ENCODE measurements around the gene TRPV4.
"Not testable (repeated sequence)": the region's sequence is repeated elsewhere in the genome, so short reads cannot be mapped to it uniquely, and the experiment has no call there.

The TRPV4 gene

DNA sequence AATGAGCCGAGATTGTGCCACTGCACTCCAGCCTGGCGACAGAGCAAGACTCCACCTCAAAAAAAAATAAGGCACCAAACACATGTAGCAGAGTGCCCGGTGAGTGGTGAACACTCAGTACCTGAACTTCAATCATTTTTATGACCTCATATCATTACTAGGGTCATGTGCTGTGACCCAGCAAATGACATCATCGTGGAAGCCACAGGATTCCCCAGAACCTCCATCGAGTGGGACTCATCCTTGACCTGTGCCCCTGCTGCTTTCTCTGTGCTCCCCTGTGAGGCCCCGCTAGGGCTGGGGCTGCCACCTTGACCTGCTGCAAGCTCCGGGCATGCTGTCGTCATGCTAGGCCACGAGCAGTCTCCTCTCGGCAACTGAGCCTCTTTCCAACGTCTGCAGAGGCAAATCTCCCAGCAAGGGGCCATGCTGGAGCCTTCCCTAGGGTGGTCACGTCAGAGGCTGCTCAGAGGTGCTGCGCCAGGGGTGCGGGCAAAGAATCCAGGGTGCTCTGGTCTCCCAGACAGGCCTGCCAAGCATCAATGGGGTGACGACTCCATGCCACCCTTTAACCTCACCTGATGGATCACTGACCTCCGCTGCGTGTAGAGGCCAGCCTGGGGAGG, 28.6 kb upstream of the TRPV4 start:
- DNase-seq (ENCODE audit: low read depth) = no peak
- no peak overlapping the region for H3K4me3 ChIP-seq (ENCODE audit: low read depth, low read length)
- no peak for TF ChIP-seq POLR2A (IDR thresholded peaks at IDR 0.05; ENCODE audit: extremely low read depth, insufficient read length)

DNA sequence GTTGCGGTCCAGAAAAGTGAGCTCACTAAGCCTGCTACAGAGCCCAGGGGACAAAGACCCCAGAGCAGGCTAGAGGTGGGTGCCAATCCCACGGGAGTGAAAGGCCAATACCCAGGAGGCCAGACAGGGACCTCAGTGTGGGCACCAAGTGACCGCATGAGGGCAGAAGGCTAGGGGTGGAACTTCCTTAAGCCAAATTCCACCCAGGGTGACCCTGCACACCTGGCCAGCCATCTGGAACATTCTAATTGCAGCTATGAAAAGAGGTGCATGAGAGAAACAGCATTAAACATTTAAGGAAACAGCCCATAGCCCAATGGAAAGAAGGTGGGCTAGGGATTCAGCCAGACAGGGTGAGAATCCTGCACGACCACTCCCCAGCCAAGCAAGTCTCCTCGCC, 27.8 kb upstream of the TRPV4 start:
- H3K4me3 ChIP-seq (ENCODE audit: low read depth, low read length) = no peak overlapping the region
- TF ChIP-seq, protein P1, sequence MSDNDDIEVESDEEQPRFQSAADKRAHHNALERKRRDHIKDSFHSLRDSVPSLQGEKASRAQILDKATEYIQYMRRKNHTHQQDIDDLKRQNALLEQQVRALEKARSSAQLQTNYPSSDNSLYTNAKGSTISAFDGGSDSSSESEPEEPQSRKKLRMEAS (IDR thresholded peaks at IDR 0.05; ENCODE audit: low read depth, low read length) = no peak
- TF ChIP-seq, protein P2, sequence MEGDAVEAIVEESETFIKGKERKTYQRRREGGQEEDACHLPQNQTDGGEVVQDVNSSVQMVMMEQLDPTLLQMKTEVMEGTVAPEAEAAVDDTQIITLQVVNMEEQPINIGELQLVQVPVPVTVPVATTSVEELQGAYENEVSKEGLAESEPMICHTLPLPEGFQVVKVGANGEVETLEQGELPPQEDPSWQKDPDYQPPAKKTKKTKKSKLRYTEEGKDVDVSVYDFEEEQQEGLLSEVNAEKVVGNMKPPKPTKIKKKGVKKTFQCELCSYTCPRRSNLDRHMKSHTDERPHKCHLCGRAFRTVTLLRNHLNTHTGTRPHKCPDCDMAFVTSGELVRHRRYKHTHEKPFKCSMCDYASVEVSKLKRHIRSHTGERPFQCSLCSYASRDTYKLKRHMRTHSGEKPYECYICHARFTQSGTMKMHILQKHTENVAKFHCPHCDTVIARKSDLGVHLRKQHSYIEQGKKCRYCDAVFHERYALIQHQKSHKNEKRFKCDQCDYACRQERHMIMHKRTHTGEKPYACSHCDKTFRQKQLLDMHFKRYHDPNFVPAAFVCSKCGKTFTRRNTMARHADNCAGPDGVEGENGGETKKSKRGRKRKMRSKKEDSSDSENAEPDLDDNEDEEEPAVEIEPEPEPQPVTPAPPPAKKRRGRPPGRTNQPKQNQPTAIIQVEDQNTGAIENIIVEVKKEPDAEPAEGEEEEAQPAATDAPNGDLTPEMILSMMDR (IDR thresholded peaks at IDR 0.05; ENCODE audit: low read depth, low read length) = no peak
- TF ChIP-seq POLR2A (IDR thresholded peaks at IDR 0.05; ENCODE audit: extremely low read depth, insufficient read length) = no peak
- TF ChIP-seq MYC (IDR thresholded peaks at IDR 0.05; ENCODE audit: low read depth, low read length) = no peak
- no peak for DNase-seq (ENCODE audit: low read depth)

DNA sequence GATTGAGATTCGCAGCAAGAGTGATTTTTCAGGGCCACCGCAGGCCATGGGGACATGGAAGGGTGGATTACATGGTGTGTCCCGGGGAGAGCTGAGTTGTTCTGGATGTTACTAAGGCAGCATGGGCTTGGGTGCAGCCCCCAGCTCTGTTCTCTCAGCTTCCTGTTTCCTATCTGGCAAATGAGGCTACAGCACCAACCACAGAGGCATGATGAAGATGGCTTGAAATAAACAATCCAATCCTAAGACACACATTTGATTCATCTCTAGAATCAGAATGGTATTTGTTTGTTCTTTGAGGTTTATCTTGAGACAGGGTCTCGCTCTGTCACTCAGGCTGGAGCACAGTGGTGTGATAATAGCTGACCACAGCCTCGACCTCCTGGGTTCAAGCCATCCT, 25.6 kb upstream of the TRPV4 start:
- TF ChIP-seq, protein P1 (IDR thresholded peaks at IDR 0.05; ENCODE audit: low read depth, low read length) = no peak
- no peak for TF ChIP-seq MYC (IDR thresholded peaks at IDR 0.05; ENCODE audit: low read depth, low read length)
- TF ChIP-seq POLR2A (IDR thresholded peaks at IDR 0.05; ENCODE audit: extremely low read depth, insufficient read length) = no peak
- TF ChIP-seq, protein P2 (IDR thresholded peaks at IDR 0.05; ENCODE audit: low read depth, low read length) = no peak
- no peak overlapping the region for H3K4me3 ChIP-seq (ENCODE audit: low read depth, low read length)
- peak; percentile 45 for DNase-seq (ENCODE audit: low read depth)

DNA sequence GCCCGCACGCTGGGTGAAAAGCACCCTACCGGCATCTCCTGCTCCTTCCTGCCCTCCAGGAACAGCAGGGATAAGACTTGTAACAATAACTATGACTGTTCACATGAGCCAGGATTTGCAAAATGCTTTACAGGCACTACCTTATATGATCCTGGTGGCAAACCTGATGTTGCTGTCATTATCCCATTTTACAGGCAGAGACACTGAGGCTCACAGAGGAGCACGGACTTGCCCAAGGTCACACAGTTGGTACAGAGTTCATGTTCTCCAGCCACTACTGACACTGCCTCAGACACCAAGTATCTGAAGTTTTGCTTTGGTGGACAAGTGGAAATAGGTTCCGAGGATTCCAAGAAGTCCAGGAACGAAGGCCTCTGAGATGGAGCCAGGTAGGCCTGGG, 24.5 kb upstream of the TRPV4 start:
- H3K4me3 ChIP-seq (ENCODE audit: low read depth, low read length) = no peak overlapping the region
- no peak for DNase-seq (ENCODE audit: low read depth)
- TF ChIP-seq, protein P1 (IDR thresholded peaks at IDR 0.05; ENCODE audit: low read depth, low read length) = no peak
- TF ChIP-seq POLR2A (IDR thresholded peaks at IDR 0.05; ENCODE audit: extremely low read depth, insufficient read length) = no peak
- TF ChIP-seq, protein P2 (IDR thresholded peaks at IDR 0.05; ENCODE audit: low read depth, low read length) = no peak
- no peak for TF ChIP-seq MYC (IDR thresholded peaks at IDR 0.05; ENCODE audit: low read depth, low read length)

DNA sequence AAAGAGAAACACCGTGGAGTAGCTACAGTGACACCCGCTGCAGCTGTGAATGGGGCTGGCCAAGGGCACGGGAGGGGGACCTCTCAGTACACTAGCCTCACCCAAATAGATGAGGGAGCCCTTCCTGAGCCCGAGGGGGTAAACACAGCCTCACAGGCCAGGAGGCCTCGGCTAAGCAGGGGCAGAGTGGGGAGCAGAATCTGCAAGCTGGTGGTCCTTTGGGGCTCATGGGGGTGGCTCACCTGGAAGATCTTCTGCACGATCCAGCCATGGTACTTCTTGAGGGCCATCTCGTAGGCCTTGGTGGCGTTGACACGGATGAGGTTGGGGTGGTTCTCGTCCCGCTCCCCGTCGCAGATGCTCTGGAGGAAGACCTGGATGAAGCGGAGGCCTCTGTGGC, 22.2 kb upstream of the TRPV4 start:
- H3K4me3 ChIP-seq (ENCODE audit: low read depth, low read length) = no peak overlapping the region
- DNase-seq (ENCODE audit: low read depth) = no peak
- TF ChIP-seq, protein P1 (IDR thresholded peaks at IDR 0.05; ENCODE audit: low read depth, low read length) = no peak
- TF ChIP-seq POLR2A (IDR thresholded peaks at IDR 0.05; ENCODE audit: extremely low read depth, insufficient read length) = no peak
- TF ChIP-seq, protein P2 (IDR thresholded peaks at IDR 0.05; ENCODE audit: low read depth, low read length) = no peak
- no peak for TF ChIP-seq MYC (IDR thresholded peaks at IDR 0.05; ENCODE audit: low read depth, low read length)

DNA sequence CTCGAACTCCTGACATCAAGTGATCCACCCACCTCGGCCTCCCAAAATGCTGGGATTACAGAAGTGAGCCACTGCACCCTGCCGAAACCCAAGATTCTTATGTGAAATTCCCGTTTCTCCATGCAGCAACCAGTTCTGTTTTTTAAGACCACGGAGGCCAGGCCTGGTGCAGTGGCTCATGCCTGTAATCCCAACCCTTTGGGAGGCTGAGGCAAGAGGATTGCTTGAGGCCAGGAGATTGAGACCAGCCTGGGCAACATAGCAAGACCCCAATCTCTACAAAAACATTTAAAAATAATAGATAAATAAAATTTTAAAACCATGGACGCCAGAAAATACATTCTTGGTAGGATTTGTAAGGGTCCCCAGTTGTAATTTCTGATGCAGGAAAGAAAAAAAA, 17.3 kb upstream of the TRPV4 start:
- not testable (repeated sequence) for H3K4me3 ChIP-seq (ENCODE audit: low read depth, low read length); DNase-seq (ENCODE audit: low read depth)

DNA sequence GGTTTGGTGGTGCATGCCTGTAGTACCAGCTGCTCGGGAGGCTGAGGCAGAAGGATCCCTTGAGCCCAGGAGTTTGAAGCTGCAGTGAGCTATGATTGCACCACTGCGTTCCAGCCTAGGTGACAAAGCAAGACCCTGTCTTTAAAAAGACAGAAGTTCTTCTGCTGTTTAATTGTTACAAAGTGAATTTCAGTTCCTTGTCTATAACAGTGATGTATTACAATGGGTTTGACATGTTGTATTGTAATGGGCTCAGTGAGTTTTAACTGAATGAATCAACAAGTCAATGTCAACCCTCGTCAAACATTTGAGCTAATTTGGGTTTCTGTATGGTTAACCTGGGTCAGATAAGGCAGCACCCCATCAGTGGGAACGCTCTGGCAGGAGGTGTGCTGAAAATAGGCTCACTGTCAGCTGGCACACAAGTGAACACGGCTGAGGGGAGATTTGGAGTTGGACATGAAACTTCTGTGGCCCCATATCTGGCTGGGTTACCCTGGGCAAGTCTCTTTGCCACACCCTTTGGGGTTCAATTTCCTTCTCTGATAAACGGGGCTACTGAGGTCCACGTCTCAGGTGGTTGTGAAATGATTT, 14.0 kb upstream of the TRPV4 start:
- H3K4me3 ChIP-seq (ENCODE audit: low read depth, low read length) = no peak overlapping the region
- DNase-seq (ENCODE audit: low read depth) = no peak
- TF ChIP-seq, protein P2 (IDR thresholded peaks at IDR 0.05; ENCODE audit: low read depth, low read length) = no peak
- TF ChIP-seq, protein P1 (IDR thresholded peaks at IDR 0.05; ENCODE audit: low read depth, low read length) = no peak
- TF ChIP-seq POLR2A (IDR thresholded peaks at IDR 0.05; ENCODE audit: extremely low read depth, insufficient read length) (no peak), MYC (IDR thresholded peaks at IDR 0.05; ENCODE audit: low read depth, low read length) (no peak)

All from NB4 (cell line).